B cell (primary cell): Measurements from ENCODE around the gene LUC7L. TPM values are rescaled to one million over a fixed set of nuclear protein-coding genes. Genes with fewer than 3 reads are reported as not detected.

Source experiments
- ATAC-seq: fragments of 200-7000 bp; cut with Tn5 transposase; one replicate; pipeline ENCODE4 v1.10.0; 2021; ENCODE audit warnings: low read depth, mild to moderate bottlenecking, moderate number of reproducible peaks, moderate library complexity
- CTCF ChIA-PET: fragments of 350-600 bp; sonication (Branson Sonifier 250); formaldehyde crosslinking; loops from one replicate; lab custom pipeline; 2021; ENCODE audit warnings: antibody characterized with exemption, inconsistent platforms; lab: Charles Lee
- POLR2A ChIA-PET: fragments of 350-600 bp; sonication (Branson Sonifier 250); formaldehyde crosslinking; loops from one replicate; lab custom pipeline; 2021; ENCODE audit warnings: antibody characterized with exemption; lab: Charles Lee
- DNase-seq: peaks from one replicate; pipeline ENCODE4 v3.0.0; 2013
- H2AFZ ChIP-seq: 2 replicates; pipeline ENCODE4 v1.6.1; 2012; ENCODE audit warnings: mild to moderate bottlenecking, low read depth, low read length; ENCODE audit not compliant: insufficient read depth, poor library complexity, severe bottlenecking
- H3K27ac ChIP-seq, 2 donors: 1 replicate in 1 of 2; 2 replicates in 1 of 2; pipeline ENCODE4 v1.5.1; 2012 to 2013; ENCODE audit warnings: low read length in 2 of 2, mild to moderate bottlenecking in 2 of 2, moderate library complexity in 1 of 2
- H3K27me3 ChIP-seq, 4 experiments: fragments of 200-600 bp in 1 of 4; sonication (generic) in 1 of 4; replicated peaks in 1 of 4; 1 replicate in 2 of 4; 2 replicates in 2 of 4; pipeline versions ENCODE4 v1.6.1 to v1.7.0; 2013 to 2016; ENCODE audit warnings: low read length in 3 of 4, mild to moderate bottlenecking in 2 of 4, mixed read lengths in 1 of 4, moderate library complexity in 1 of 4; ENCODE audit not compliant: insufficient read depth in 4 of 4, control insufficient read depth in 3 of 4; ENCODE audit errors: control extremely low read depth in 1 of 4
- H3K36me3 ChIP-seq, 2 experiments: replicated peaks in 1 of 2; 1 replicate in 1 of 2; 2 replicates in 1 of 2; pipeline versions ENCODE4 v1.6.1 to v1.7.1; 2013; ENCODE audit warnings: low read length in 1 of 2; ENCODE audit not compliant: insufficient read depth in 2 of 2, control insufficient read depth in 1 of 2; ENCODE audit errors: control extremely low read depth in 1 of 2, extremely low read depth in 1 of 2
- H3K4me1 ChIP-seq, 2 donors: fragments of 200-600 bp in 1 of 2; sonication (generic) in 1 of 2; 1 replicate in 1 of 2; 2 replicates in 1 of 2; pipeline versions ENCODE4 v1.5.1 to v1.6.1; 2013 to 2017; ENCODE audit warnings: low read length in 2 of 2; ENCODE audit not compliant: control insufficient read depth in 2 of 2, insufficient read depth in 2 of 2
- H3K4me2 ChIP-seq: replicated peaks from 2 replicates; pipeline ENCODE3; 2012; ENCODE audit warnings: mild to moderate bottlenecking, low read depth, low read length; ENCODE audit not compliant: poor library complexity, severe bottlenecking
- H3K4me3 ChIP-seq, 5 experiments: fragments of 200-600 bp in 1 of 5; sonication (generic) in 1 of 5; 1 replicate in 3 of 5; 2 replicates in 2 of 5; pipeline versions ENCODE4 v1.5.1 to v1.7.0; 2011 to 2016; ENCODE audit warnings: low read length in 4 of 5, mild to moderate bottlenecking in 4 of 5, low read depth in 2 of 5, control low read depth in 1 of 5, moderate library complexity in 1 of 5; ENCODE audit not compliant: insufficient read depth in 1 of 5; ENCODE audit errors: control extremely low read depth in 1 of 5, extremely low read depth in 1 of 5
- H3K79me2 ChIP-seq: fragments of 200-600 bp; sonication (generic); one replicate; pipeline ENCODE4 v1.6.0; 2016; ENCODE audit warnings: low read length; ENCODE audit not compliant: control insufficient read depth, insufficient read depth
- H3K9ac ChIP-seq: fragments of 200-600 bp; sonication (generic); 2 replicates; pipeline ENCODE4 v1.6.1; 2017; ENCODE audit warnings: mild to moderate bottlenecking, low read length, moderate library complexity
- H3K9me3 ChIP-seq, 3 donors: one replicate each; pipeline versions ENCODE4 v1.6.1 to v1.7.1; 2013; ENCODE audit warnings: low read length in 2 of 3; ENCODE audit not compliant: control insufficient read depth in 2 of 3, insufficient read depth in 1 of 3; ENCODE audit errors: control extremely low read depth in 1 of 3
- H4K20me1 ChIP-seq: 2 replicates; pipeline ENCODE4 v1.6.0; 2012; ENCODE audit warnings: mild to moderate bottlenecking, low read length; ENCODE audit not compliant: insufficient read depth, control insufficient read depth, poor library complexity, severe bottlenecking
- H3K27ac Mint-ChIP-seq: one replicate; pipeline ENCODE4 v1.8.0; 2021; ENCODE audit warnings: mixed read lengths
- H3K27me3 Mint-ChIP-seq: one replicate; pipeline ENCODE4 v1.8.0; 2021; ENCODE audit warnings: mixed read lengths
- H3K4me1 Mint-ChIP-seq: one replicate; pipeline ENCODE4 v1.8.0; 2021; ENCODE audit warnings: mixed read lengths
- H3K4me3 Mint-ChIP-seq: one replicate; pipeline ENCODE4 v1.8.0; 2021; ENCODE audit warnings: mixed read lengths
- H3K9me3 Mint-ChIP-seq: one replicate; pipeline ENCODE4 v1.8.0; 2022; ENCODE audit warnings: mixed read lengths; ENCODE audit not compliant: insufficient read depth
- EZH2 ChIP-seq: IDR thresholded peaks from 2 replicates; pipeline ENCODE4 v1.6.1; 2012; ENCODE audit warnings: borderline replicate concordance, low read depth, mild to moderate bottlenecking, moderate library complexity, low read length; ENCODE audit not compliant: insufficient read depth, poor library complexity, severe bottlenecking
- WGBS: methylation state at CpG from one replicate; pipeline ENCODE4 v1.1.5; 2013; ENCODE audit warnings: missing lambda C conversion rate; ENCODE audit not compliant: insufficient coverage; 5-methylcytosine and 5-hydroxymethylcytosine counted together
- intact Hi-C: fragments of 100-400 bp; cut with micrococcal nuclease; formaldehyde crosslinking; loops from one replicate; pipeline ENCODE4 v1.10.0; 2022
- polyA plus RNA-seq: library from polyadenylated mRNA; depleted of rRNA; stranded (reverse); fragments of >200 nt; gene quantifications from 2 replicates; pipeline ENCODE4 v1.2.3, GENCODE V29; 2012
- total RNA-seq, 2 donors: library from RNA; stranded (reverse); fragments of 120-200 nt in 1 of 2; gene quantifications; 1 replicate in 1 of 2; 2 replicates in 1 of 2; pipeline versions ENCODE4 v1.2.3 to v1.2.4, GENCODE V29; 2013 to 2022
- TF ChIP-seq, protein P1 (sequence below): fragments of 200-600 bp; IDR thresholded peaks from one replicate; pipeline ENCODE4 v1.8.0; 2022; ENCODE audit warnings: antibody characterized with exemption, mild to moderate bottlenecking

The LUC7L gene
- total and polyA plus RNA-seq, 2 donors (not counting 1 experiment from before 2014, with no cell fraction given), result 148 to 181 TPM

DNA sequence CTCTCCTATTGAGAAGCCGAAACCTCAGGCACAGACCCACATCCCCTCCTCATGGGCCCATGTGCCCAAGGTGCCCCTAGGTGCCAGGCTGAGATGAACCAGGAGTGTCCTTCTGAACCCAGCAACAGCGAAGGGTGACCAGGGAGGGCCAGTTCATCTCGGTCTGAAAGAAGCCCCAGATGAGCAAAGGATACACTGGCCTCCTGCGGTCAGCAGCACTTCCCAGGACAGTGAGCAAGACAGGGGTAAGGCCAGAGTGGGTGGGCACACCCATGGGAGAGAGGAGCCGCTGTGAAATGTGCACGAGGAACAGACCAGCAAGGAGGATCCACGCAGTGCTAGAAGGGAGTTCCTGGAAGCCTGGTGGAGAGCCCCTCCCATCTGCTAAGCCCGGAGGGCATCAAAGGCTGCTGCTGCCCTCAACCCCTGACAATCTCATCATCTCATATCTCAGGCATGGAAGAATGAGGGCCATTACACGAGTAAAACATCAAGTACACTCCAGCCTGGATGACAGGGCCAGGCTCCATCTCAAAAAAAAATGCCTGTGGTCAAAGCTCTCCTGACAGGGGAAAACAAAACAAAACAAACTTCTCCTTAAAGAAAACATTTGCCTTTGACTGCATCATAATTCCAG, 80.1 kb downstream of the LUC7L start:
- DNase-seq, result no peak
- no peaks in the 10 kb centered on the region for H3K9me3 Mint-ChIP-seq
- ATAC-seq, result no peak
- POLR2A ChIA-PET, result interaction anchor here (0.7 kb wide), 1 partner anchor 23 kb away, joined by 3 read pairs; no protein-coding TSS in a partner anchor
- H3K4me3 ChIP-seq, result no peak overlapping the region
- no peak overlapping the region for H2AFZ ChIP-seq
- no peak overlapping the region for H3K27ac Mint-ChIP-seq
- H3K4me2 ChIP-seq, result no peak overlapping the region
- peaks cover 33% of the 10 kb centered on the region for H3K27me3 Mint-ChIP-seq
- H3K27ac ChIP-seq, result no peak overlapping the region
- intact Hi-C loops, result no loop called here
- no peaks in the 10 kb centered on the region for H4K20me1 ChIP-seq
- H3K36me3 ChIP-seq, result no peaks in the 10 kb centered on the region
- no peak overlapping the region for H3K4me3 Mint-ChIP-seq
- CTCF ChIA-PET, result interaction anchor here (2.2 kb wide), 1 partner anchor 42 kb away, joined by 5 read pairs; no protein-coding TSS in a partner anchor
- peaks cover 1% of the 10 kb centered on the region for H3K4me1 Mint-ChIP-seq
- H3K9ac ChIP-seq, result no peak overlapping the region
- peaks cover 0 to under 1% (median 0%) of the 10 kb centered on the region in 3 donors for H3K9me3 ChIP-seq
- H3K27me3 ChIP-seq, result peaks cover 0 to 9% (median under 1%) of the 10 kb centered on the region in 4 experiments
- no peaks in the 10 kb centered on the region for H3K4me1 ChIP-seq
- WGBS, result 60% methylated on average over 8 of the region's 9 CpGs
- TF ChIP-seq, protein P1, sequence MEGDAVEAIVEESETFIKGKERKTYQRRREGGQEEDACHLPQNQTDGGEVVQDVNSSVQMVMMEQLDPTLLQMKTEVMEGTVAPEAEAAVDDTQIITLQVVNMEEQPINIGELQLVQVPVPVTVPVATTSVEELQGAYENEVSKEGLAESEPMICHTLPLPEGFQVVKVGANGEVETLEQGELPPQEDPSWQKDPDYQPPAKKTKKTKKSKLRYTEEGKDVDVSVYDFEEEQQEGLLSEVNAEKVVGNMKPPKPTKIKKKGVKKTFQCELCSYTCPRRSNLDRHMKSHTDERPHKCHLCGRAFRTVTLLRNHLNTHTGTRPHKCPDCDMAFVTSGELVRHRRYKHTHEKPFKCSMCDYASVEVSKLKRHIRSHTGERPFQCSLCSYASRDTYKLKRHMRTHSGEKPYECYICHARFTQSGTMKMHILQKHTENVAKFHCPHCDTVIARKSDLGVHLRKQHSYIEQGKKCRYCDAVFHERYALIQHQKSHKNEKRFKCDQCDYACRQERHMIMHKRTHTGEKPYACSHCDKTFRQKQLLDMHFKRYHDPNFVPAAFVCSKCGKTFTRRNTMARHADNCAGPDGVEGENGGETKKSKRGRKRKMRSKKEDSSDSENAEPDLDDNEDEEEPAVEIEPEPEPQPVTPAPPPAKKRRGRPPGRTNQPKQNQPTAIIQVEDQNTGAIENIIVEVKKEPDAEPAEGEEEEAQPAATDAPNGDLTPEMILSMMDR, result no peak
- no peak for TF ChIP-seq EZH2
- H3K79me2 ChIP-seq, result no peaks in the 10 kb centered on the region

DNA sequence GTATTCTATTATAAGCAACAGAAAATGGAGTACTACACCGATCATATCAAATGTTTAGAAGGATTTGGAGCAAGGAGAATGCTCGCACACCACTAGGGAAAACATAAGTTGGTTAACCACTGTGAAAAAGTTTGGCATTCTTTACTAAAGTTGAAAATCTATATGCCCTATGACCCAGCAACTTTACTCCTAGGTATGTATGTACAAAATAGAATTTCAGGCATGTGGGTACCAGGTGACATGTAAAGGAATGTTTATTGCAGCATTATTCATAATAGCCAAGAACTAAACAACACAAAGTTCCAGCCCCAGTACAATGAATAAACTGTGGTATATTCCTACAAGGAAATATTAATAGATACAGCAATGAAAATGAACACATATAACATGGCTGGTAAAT, 82.6 kb downstream of the LUC7L start:
- no peaks in the 10 kb centered on the region for H3K79me2 ChIP-seq
- no peak for TF ChIP-seq EZH2
- TF ChIP-seq, protein P1, result no peak
- no peak overlapping the region for H3K9ac ChIP-seq
- no peak overlapping the region for H3K4me3 ChIP-seq
- Mint-ChIP-seq H3K9me3 (no peaks in the 10 kb centered on the region), H3K4me3 (no peak overlapping the region), H3K27ac (no peak overlapping the region), H3K27me3 (peaks cover 41% of the 10 kb centered on the region), H3K4me1 (no peaks in the 10 kb centered on the region)
- intact Hi-C loops, result no loop called here
- no peaks in the 10 kb centered on the region for H3K4me1 ChIP-seq
- H3K9me3 ChIP-seq, result no peaks in the 10 kb centered on the region
- ATAC-seq (no peak), DNase-seq (no peak)
- H3K36me3 ChIP-seq, result no peaks in the 10 kb centered on the region
- ChIA-PET POLR2A (no interaction called here), CTCF (no interaction called here)
- H3K27ac ChIP-seq, result no peak overlapping the region
- H3K4me2 ChIP-seq, result no peak overlapping the region
- no CpG with 5 or more reads among the region's 2 CpGs for WGBS
- no peaks in the 10 kb centered on the region for H4K20me1 ChIP-seq
- H2AFZ ChIP-seq, result no peak overlapping the region
- H3K27me3 ChIP-seq, result peaks cover 0 to 15% (median 0%) of the 10 kb centered on the region in 4 experiments
